GM23248 (cell line): ENCODE data around the gene KCNH5. TPM values are rescaled to one million over a fixed set of nuclear protein-coding genes. Genes with fewer than 3 reads are reported as not detected.
"Not testable (repeated sequence)": the region's sequence is repeated elsewhere in the genome, so short reads cannot be mapped to it uniquely, and the experiment has no call there.

Experiments used
- DNase-seq: peaks from one replicate; pipeline ENCODE4 v3.0.0-alpha.2; 2015
- H2AFZ ChIP-seq: fragments of 200-600 bp; sonication (generic); 2 replicates; pipeline ENCODE4 v1.6.1; 2016; ENCODE audit warnings: antibody characterized with exemption
- H3F3A ChIP-seq: fragments of 200-600 bp; sonication (generic); 2 replicates; pipeline ENCODE4 v1.6.1; 2016; ENCODE audit warnings: mild to moderate bottlenecking, antibody characterized with exemption, mixed run types; ENCODE audit not compliant: insufficient read depth
- H3K27ac ChIP-seq: fragments of 200-600 bp; sonication (generic); 2 replicates; pipeline ENCODE4 v1.5.1; 2016; ENCODE audit warnings: mild to moderate bottlenecking
- H3K27me3 ChIP-seq: fragments of 200-600 bp; sonication (generic); replicated peaks from 2 replicates; pipeline ENCODE4 v1.6.1; 2016; ENCODE audit warnings: mild to moderate bottlenecking; ENCODE audit not compliant: insufficient read depth
- H3K36me3 ChIP-seq: fragments of 200-600 bp; sonication (generic); 2 replicates; pipeline ENCODE4 v1.6.1; 2016; ENCODE audit warnings: low read depth, mild to moderate bottlenecking
- H3K4me1 ChIP-seq: fragments of 200-600 bp; sonication (generic); 2 replicates; pipeline ENCODE4 v1.6.1; 2016; ENCODE audit warnings: mild to moderate bottlenecking; ENCODE audit not compliant: insufficient read depth
- H3K4me2 ChIP-seq: fragments of 200-600 bp; sonication (generic); one replicate; pipeline ENCODE4 v1.6.1; 2016; ENCODE audit warnings: mild to moderate bottlenecking; ENCODE audit not compliant: unreplicated experiment
- H3K4me3 ChIP-seq: fragments of 200-600 bp; sonication (generic); 2 replicates; pipeline ENCODE4 v1.5.1; 2016; ENCODE audit warnings: mild to moderate bottlenecking
- H3K79me2 ChIP-seq: fragments of 200-600 bp; sonication (generic); 2 replicates; pipeline ENCODE4 v1.6.1; 2016; ENCODE audit warnings: mild to moderate bottlenecking; ENCODE audit not compliant: insufficient read depth
- H3K9ac ChIP-seq: fragments of 200-600 bp; sonication (generic); 2 replicates; pipeline ENCODE4 v1.6.1; 2016; ENCODE audit warnings: mild to moderate bottlenecking
- H3K9me2 ChIP-seq: fragments of 200-600 bp; sonication (generic); 2 replicates; pipeline ENCODE4 v1.6.1; 2016; ENCODE audit warnings: mixed run types, mild to moderate bottlenecking, moderate library complexity; ENCODE audit not compliant: insufficient read depth
- H3K9me3 ChIP-seq: fragments of 200-600 bp; sonication (generic); one replicate; pipeline ENCODE4 v1.6.1; 2017; ENCODE audit warnings: low read depth
- H4K20me1 ChIP-seq: fragments of 200-600 bp; sonication (generic); 2 replicates; pipeline ENCODE4 v1.6.0; 2016; ENCODE audit not compliant: insufficient read depth
- EZH2 ChIP-seq: fragments of 200-600 bp; sonication (generic); IDR thresholded peaks from 2 replicates; pipeline ENCODE4 v1.6.1; 2018; ENCODE audit warnings: antibody characterized with exemption, mild to moderate bottlenecking; ENCODE audit not compliant: insufficient read depth, poor library complexity, severe bottlenecking
- EZH2phosphoT487 ChIP-seq: fragments of 200-600 bp; sonication (generic); IDR thresholded peaks from 2 replicates; pipeline ENCODE4 v1.6.1; 2018; ENCODE audit warnings: antibody characterized with exemption, moderate library complexity, mild to moderate bottlenecking, low read depth; ENCODE audit not compliant: insufficient read depth
- WGBS, 2 experiments: methylation state at CpG; one replicate each; pipeline ENCODE4 v1.1.6; 2015 to 2017; ENCODE audit warnings: low lambda C conversion rate in 2 of 2, low coverage in 1 of 2; ENCODE audit errors: missing lambda C conversion rate in 2 of 2; 5-methylcytosine and 5-hydroxymethylcytosine counted together
- in situ Hi-C: fragments of 300-500 bp; cut with MboI; formaldehyde crosslinking; loops from 2 replicates; pipeline ENCODE4 v1.15.0; 2020
- polyA plus RNA-seq: library from polyadenylated mRNA; unstranded; fragments of >200 nt; fragmentation: Nextera tagmentation; extraction: Ambion mirVana; gene quantifications from 2 replicates; pipeline ENCODE4 v1.2.1, GENCODE V29; 2016
- total RNA-seq: library from RNA; depleted of rRNA; stranded (reverse); fragments of >200 nt; shearing (Covaris generic); gene quantifications from 2 replicates; pipeline ENCODE4 v1.2.3, GENCODE V29; 2014

Gene KCNH5
- total and polyA plus RNA-seq, 2 experiments from 2014 or later = not detected

GRCh38 chr14:62882967-62883366 is 162.3 kb downstream of the KCNH5 start:
- H3K36me3 ChIP-seq = no peaks in the 10 kb centered on the region
- in situ Hi-C loops = no loop called here

GRCh38 chr14:62866376-62866775 is 178.9 kb downstream of the KCNH5 start:
- no peak overlapping the region for H3K27ac ChIP-seq
- no peak overlapping the region for H3K4me2 ChIP-seq
- no peaks in the 10 kb centered on the region for H4K20me1 ChIP-seq
- no peaks in the 10 kb centered on the region for H3K9me2 ChIP-seq
- no peak for TF ChIP-seq EZH2phosphoT487
- no peak for TF ChIP-seq EZH2
- 23 to 24% methylated on average over 1 of the region's 1 CpG for WGBS, 2 experiments
- no peaks in the 10 kb centered on the region for H3K79me2 ChIP-seq
- H2AFZ ChIP-seq = no peak overlapping the region
- no peaks in the 10 kb centered on the region for H3K4me1 ChIP-seq
- no peak overlapping the region for H3K4me3 ChIP-seq
- H3K9me3 ChIP-seq = no peaks in the 10 kb centered on the region
- no peaks in the 10 kb centered on the region for H3K27me3 ChIP-seq
- H3K9ac ChIP-seq = no peak overlapping the region
- no peaks in the 10 kb centered on the region for H3K36me3 ChIP-seq
- no peaks in the 10 kb centered on the region for H3F3A ChIP-seq
- in situ Hi-C loops = no loop called here
- DNase-seq = no peak

More at GRCh38 chr14:62882967-62883366, 162.3 kb downstream of the KCNH5 start:
- no peak for DNase-seq
- H3K4me1 ChIP-seq = no peaks in the 10 kb centered on the region
- no peak overlapping the region for H2AFZ ChIP-seq
- H3F3A ChIP-seq = no peaks in the 10 kb centered on the region
- H3K27ac ChIP-seq = no peak overlapping the region
- no peak overlapping the region for H3K4me2 ChIP-seq
- no peaks in the 10 kb centered on the region for H3K27me3 ChIP-seq
- H3K79me2 ChIP-seq = no peaks in the 10 kb centered on the region
- WGBS, 2 experiments = 29 to 34% methylated on average over 2 of the region's 2 CpGs
- TF ChIP-seq EZH2phosphoT487 = no peak
- no peak for TF ChIP-seq EZH2
- no peaks in the 10 kb centered on the region for H3K9me2 ChIP-seq
- H3K9ac ChIP-seq = no peak overlapping the region
- no peaks in the 10 kb centered on the region for H3K9me3 ChIP-seq
- H3K4me3 ChIP-seq = no peak overlapping the region
- no peaks in the 10 kb centered on the region for H4K20me1 ChIP-seq

GRCh38 chr14:62864588-62864987 is 180.7 kb downstream of the KCNH5 start:
- Histone ChIP-seq H3K9me2 (no peaks in the 10 kb centered on the region), H3K27ac (no peak overlapping the region), H3K4me2 (no peak overlapping the region), H3K9ac (no peak overlapping the region), H3K4me3 (no peak overlapping the region), H3F3A (no peaks in the 10 kb centered on the region), H2AFZ (no peak overlapping the region), H3K9me3 (no peaks in the 10 kb centered on the region), H3K27me3 (no peaks in the 10 kb centered on the region), H3K36me3 (no peaks in the 10 kb centered on the region), H4K20me1 (no peaks in the 10 kb centered on the region), H3K79me2 (no peaks in the 10 kb centered on the region), H3K4me1 (no peaks in the 10 kb centered on the region)
- TF ChIP-seq EZH2phosphoT487 (no peak), EZH2 (no peak)
- in situ Hi-C loops = no loop called here
- no peak for DNase-seq

- H3K4me1 ChIP-seq, H4K20me1 ChIP-seq, H3K4me2 ChIP-seq, H2AFZ ChIP-seq, DNase-seq, H3F3A ChIP-seq, H3K4me3 ChIP-seq, H3K27me3 ChIP-seq, H3K36me3 ChIP-seq, H3K9ac ChIP-seq, H3K9me2 ChIP-seq, in situ Hi-C loops, H3K79me2 ChIP-seq, H3K27ac ChIP-seq, H3K9me3 ChIP-seq: not testable (repeated sequence)
- WGBS, 2 experiments = 0 to 2% methylated on average over 2 of the region's 2 CpGs
These were observed 187.2 kb downstream of the KCNH5 start for GRCh38 chr14:62858011-62858410.

DNA sequence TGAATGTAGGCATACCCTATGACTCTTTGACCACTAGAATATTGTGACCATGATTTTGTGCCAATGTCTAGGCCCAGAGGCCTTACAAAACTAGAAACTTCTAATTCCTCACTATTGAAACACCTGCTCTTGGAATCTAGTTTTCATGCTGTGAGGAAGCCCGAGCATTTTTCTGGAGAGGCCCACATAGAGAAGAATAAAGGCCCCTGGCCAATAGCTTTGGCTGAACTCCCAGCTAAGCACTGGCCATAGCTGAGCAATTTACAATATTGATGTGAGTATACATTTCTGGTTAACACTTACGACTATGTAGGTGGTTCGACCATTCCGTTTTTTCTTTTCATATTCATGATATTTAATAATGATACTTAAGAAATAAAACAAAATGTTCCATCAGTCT is 190.3 kb downstream of the KCNH5 start:
- Histone ChIP-seq H3K9ac (no peak overlapping the region), H3K4me1 (no peaks in the 10 kb centered on the region), H3K4me2 (no peak overlapping the region), H3K4me3 (no peak overlapping the region), H3K9me2 (no peaks in the 10 kb centered on the region), H3K9me3 (no peaks in the 10 kb centered on the region), H3K36me3 (no peaks in the 10 kb centered on the region), H3K79me2 (no peaks in the 10 kb centered on the region), H4K20me1 (no peaks in the 10 kb centered on the region), H3K27me3 (no peaks in the 10 kb centered on the region), H2AFZ (no peak overlapping the region), H3K27ac (no peak overlapping the region), H3F3A (no peaks in the 10 kb centered on the region)
- TF ChIP-seq EZH2 (no peak), EZH2phosphoT487 (no peak)
- in situ Hi-C loops = no loop called here
- DNase-seq = no peak
- WGBS, 2 experiments = 30 to 31% methylated on average over 4 of the region's 4 CpGs
